ENCODE results near the gene PSME3IP1. TPM values are rescaled to one million over a fixed set of nuclear protein-coding genes. Genes with fewer than 3 reads are reported as not detected.
"Not testable (repeated sequence)": the region's sequence is repeated elsewhere in the genome, so short reads cannot be mapped to it uniquely, and the experiment has no call there.

The PSME3IP1 gene
- polyA plus RNA-seq, 3 donors from 2014 or later: 79.0 to 91.7 (median 88.9) TPM

DNA sequence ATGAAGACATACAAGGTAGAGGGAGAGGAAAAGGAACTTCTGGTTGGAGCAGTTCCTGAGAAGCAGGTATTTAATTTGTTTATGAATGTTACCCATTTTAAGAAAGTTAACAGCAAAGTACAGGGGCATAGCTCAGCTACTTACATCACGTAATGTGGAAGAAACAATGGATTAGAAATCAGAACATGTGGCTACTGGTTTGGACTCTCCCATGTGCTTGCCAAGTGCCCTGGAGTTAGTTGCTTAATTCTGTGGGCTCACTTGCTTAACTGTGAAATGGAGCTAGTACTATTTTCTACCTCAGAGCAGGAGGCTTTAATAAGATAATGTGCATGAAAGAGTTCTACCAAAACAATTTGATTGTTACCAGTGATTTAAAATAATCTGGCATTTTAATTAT, 27.6 kb upstream of the PSME3IP1 start:
- Mint-ChIP-seq H3K9me3 (peaks cover 0 to 15% (median 10%) of the 10 kb centered on the region in 6 donors), H3K4me1 (no peaks in the 10 kb centered on the region), H3K36me3 (peaks cover 48 to 59% (median 48%) of the 10 kb centered on the region in 3 donors), H3K4me3 (no peak overlapping the region), H3K27me3 (ENCODE audit: low read depth in 3 of 3) (peaks cover 0 to 1% (median 0%) of the 10 kb centered on the region in 3 donors), H3K27ac (no peak overlapping the region)
- DNase-seq: no peak

DNA sequence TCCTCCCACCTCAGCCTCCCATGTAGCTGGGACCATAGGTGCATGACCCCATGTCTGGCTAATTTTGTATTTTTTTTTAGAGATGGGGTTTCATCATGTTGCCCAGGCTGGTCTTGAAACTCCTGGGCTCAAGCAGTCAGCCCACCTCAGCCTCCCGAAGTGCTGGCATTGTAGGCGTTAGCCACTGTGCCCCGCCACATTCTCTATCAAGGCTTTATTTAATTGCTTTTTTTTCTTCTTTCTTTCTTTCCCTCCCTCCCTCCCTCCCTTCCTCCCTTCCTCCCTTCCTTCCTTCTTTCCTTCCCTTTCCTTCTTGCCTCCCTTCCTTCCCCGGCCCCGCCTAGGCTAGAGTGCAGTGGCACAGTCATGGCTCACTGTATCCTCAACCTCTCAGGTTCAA, 23.9 kb upstream of the PSME3IP1 start:
- H3K27me3 Mint-ChIP-seq (ENCODE audit: low read depth in 3 of 3): peaks cover 0 to 3% (median 0%) of the 10 kb centered on the region in 3 donors
- no peak overlapping the region for H3K27ac Mint-ChIP-seq
- DNase-seq: no peak
- H3K36me3 Mint-ChIP-seq: peaks cover 14 to 38% (median 23%) of the 10 kb centered on the region in 3 donors
- H3K4me1 Mint-ChIP-seq: no peaks in the 10 kb centered on the region
- H3K9me3 Mint-ChIP-seq: no peaks in the 10 kb centered on the region
- no peak overlapping the region for H3K4me3 Mint-ChIP-seq

GRCh38 chr16:57208926-57209325, 23.1 kb upstream of the PSME3IP1 start:
- Mint-ChIP-seq H3K27ac (no peak overlapping the region), H3K4me1 (no peaks in the 10 kb centered on the region), H3K27me3 (ENCODE audit: low read depth in 3 of 3) (peaks cover 0 to 3% (median 0%) of the 10 kb centered on the region in 3 donors), H3K36me3 (peaks cover 9 to 32% (median 14%) of the 10 kb centered on the region in 3 donors), H3K4me3 (no peak overlapping the region), H3K9me3 (no peaks in the 10 kb centered on the region)
- no peak for DNase-seq

DNA sequence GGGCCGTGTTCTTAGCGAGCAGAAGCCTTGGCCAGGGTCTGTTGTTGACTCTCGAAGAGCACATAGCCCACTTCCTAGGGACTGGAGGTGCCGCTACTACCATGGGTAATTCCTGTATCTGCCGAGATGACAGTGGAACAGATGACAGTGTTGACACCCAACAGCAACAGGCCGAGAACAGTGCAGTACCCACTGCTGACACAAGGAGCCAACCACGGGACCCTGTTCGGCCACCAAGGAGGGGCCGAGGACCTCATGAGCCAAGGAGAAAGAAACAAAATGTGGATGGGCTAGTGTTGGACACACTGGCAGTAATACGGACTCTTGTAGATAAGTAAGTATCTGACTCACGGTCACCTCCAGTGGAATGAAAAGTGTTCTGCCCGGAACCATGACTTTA, 18.8 kb upstream of the PSME3IP1 start:
- Mint-ChIP-seq H3K27ac (no peak overlapping the region), H3K36me3 (peaks cover 0 to 19% (median 6%) of the 10 kb centered on the region in 3 donors), H3K9me3 (no peaks in the 10 kb centered on the region), H3K27me3 (ENCODE audit: low read depth in 3 of 3) (peaks cover 0 to 1% (median 0%) of the 10 kb centered on the region in 3 donors), H3K4me3 (no peak overlapping the region), H3K4me1 (peaks cover 4 to 6% of the 10 kb centered on the region in 2 donors)
- DNase-seq: no peak

DNA sequence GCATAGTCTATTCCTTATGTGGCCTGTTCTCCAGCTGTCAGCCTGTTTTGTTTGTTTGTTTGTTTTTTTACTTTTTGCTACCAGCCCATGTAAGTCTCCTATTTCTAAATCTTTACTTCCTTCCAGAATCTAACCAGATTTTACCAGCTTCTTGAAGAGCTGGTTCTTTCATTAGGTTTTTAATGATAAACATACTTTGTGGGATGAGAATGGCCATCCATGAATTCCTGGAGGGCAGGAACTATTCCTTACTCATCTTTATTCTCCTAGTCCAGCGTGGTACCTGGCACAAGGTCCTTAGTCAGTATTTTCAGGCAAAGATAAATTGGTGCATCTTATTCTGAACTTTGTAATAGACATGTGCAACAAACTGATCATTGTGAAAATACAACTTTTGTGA, 17.6 kb upstream of the PSME3IP1 start:
- no peaks in the 10 kb centered on the region for H3K9me3 Mint-ChIP-seq
- DNase-seq: no peak
- peak overlapping the region in 2 of 6 donors; percentile 48 to 55 for H3K27ac Mint-ChIP-seq
- H3K36me3 Mint-ChIP-seq: peaks cover 0 to 13% (median 6%) of the 10 kb centered on the region in 3 donors
- peaks cover 0 to 1% (median 0%) of the 10 kb centered on the region in 3 donors for H3K27me3 Mint-ChIP-seq (ENCODE audit: low read depth in 3 of 3)
- H3K4me3 Mint-ChIP-seq: no peak overlapping the region
- peaks cover 4 to 12% of the 10 kb centered on the region in 2 donors for H3K4me1 Mint-ChIP-seq

DNA sequence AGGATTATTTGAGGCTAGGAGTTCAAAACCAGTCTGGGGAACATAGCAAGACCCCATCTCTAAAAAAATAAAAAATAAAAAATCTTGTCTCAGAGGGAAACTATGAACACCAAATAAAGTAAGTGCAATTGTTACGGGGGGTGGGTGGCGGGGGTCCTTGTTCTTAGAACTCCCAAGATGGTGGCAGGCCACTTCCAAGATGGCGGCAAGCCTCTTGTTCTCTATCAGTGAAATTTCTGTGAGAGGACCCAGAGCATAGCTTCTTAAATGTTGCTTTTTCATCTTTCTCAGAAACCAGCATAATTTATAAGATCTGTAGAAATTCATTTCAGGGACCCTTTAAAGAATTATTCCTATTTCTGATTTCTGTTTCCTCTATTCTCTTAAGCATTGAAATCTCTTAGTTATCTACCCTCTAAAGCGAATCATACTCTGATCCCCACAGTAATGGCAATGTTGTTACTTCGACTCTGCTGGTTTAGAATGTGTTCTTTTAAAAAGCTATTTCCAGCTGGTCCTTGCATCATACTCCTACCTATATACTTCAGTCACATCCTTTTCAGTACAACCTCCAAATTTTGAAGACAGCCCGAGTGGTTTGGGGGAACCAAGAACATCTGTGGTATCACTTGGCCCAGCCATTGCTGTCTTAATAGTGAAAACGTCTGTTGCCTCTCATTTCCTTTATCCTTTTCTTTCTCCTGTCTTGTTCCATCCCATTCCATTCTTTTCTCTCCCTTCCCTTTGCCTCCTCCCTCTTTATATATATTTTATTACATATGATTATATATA, 16.5 kb upstream of the PSME3IP1 start:
- no peak for DNase-seq
- Mint-ChIP-seq H3K9me3 (no peaks in the 10 kb centered on the region), H3K4me1 (peaks cover 4 to 15% of the 10 kb centered on the region in 2 donors), H3K36me3 (peaks cover 0 to 7% (median 6%) of the 10 kb centered on the region in 3 donors), H3K4me3 (no peak overlapping the region), H3K27ac (no peak overlapping the region), H3K27me3 (ENCODE audit: low read depth in 3 of 3) (peaks cover 0 to 1% (median 0%) of the 10 kb centered on the region in 3 donors)

GRCh38 chr16:57200926-57201325, 15.1 kb upstream of the PSME3IP1 start:
- not testable (repeated sequence) for H3K36me3 Mint-ChIP-seq; H3K4me3 Mint-ChIP-seq; H3K27ac Mint-ChIP-seq; DNase-seq; H3K27me3 Mint-ChIP-seq (ENCODE audit: low read depth in 3 of 3); H3K9me3 Mint-ChIP-seq
- H3K4me1 Mint-ChIP-seq: peaks cover 4 to 27% of the 10 kb centered on the region in 2 donors

- not testable (repeated sequence) for H3K9me3 Mint-ChIP-seq; H3K4me3 Mint-ChIP-seq; H3K36me3 Mint-ChIP-seq; H3K27ac Mint-ChIP-seq; DNase-seq; H3K27me3 Mint-ChIP-seq (ENCODE audit: low read depth in 3 of 3)
- H3K4me1 Mint-ChIP-seq: peaks cover 4 to 27% of the 10 kb centered on the region in 2 donors
Observed at GRCh38 chr16:57200321-57200720, 14.5 kb upstream of the PSME3IP1 start.

DNA sequence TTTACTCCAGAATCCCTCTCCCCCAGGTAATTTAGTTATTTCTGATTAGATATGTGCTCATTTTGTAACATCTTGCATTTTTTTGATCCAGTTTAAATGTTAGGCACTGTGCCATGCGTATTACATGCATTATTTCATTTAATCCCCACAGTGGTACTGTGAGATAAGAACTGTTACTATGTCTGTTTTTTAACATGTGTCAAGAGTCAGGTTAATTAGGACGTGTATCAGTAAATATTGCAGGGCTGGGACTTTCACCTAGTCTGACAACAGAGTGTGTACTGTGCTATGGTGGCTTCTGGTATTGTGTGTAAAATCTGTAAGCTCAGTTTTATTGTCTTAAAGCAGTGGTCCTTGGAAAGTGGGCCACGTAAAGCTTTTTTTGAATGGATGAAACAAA, 10.9 kb upstream of the PSME3IP1 start:
- DNase-seq: no peak
- Mint-ChIP-seq H3K4me1 (peaks cover 0 to 39% of the 10 kb centered on the region in 2 donors), H3K36me3 (no peaks in the 10 kb centered on the region), H3K27ac (no peak overlapping the region), H3K4me3 (no peak overlapping the region), H3K27me3 (ENCODE audit: low read depth in 3 of 3) (peaks cover 0 to 2% (median 0%) of the 10 kb centered on the region in 3 donors), H3K9me3 (no peaks in the 10 kb centered on the region)

- H3K27me3 Mint-ChIP-seq (ENCODE audit: low read depth in 3 of 3): peaks cover 0 to 2% (median 0%) of the 10 kb centered on the region in 3 donors
- no peak overlapping the region for H3K27ac Mint-ChIP-seq
- H3K4me1 Mint-ChIP-seq: peaks cover 0 to 39% of the 10 kb centered on the region in 2 donors
- no peak for DNase-seq
- no peaks in the 10 kb centered on the region for H3K36me3 Mint-ChIP-seq
- H3K4me3 Mint-ChIP-seq: no peak overlapping the region
- H3K9me3 Mint-ChIP-seq: no peaks in the 10 kb centered on the region
Observed at GRCh38 chr16:57196286-57196685, 10.4 kb upstream of the PSME3IP1 start.

DNA sequence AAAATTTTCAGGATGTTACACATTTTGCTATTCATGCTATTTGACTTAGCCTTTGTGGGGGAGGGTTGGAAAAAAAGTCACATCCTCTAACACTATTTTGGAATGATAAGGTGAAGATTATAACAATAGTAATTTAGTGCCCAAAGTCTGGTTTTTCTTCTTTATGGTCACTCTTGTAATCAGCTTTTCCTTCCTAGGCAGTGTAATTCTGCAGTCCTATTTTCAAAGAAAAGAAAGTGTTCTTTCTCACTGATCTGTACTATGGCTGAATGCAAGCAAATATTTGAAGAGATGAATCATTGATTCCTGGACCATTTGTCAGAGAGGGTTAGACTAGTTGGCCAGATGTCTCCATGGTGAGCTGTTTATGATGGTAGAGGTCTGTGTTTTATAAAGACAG, 8.7 kb upstream of the PSME3IP1 start:
- Mint-ChIP-seq H3K4me3 (no peak overlapping the region), H3K27ac (no peak overlapping the region), H3K27me3 (ENCODE audit: low read depth in 3 of 3) (peaks cover 0 to 2% (median 0%) of the 10 kb centered on the region in 3 donors), H3K4me1 (peaks cover 2 to 39% of the 10 kb centered on the region in 2 donors), H3K36me3 (no peaks in the 10 kb centered on the region), H3K9me3 (no peaks in the 10 kb centered on the region)
- DNase-seq: no peak

DNA sequence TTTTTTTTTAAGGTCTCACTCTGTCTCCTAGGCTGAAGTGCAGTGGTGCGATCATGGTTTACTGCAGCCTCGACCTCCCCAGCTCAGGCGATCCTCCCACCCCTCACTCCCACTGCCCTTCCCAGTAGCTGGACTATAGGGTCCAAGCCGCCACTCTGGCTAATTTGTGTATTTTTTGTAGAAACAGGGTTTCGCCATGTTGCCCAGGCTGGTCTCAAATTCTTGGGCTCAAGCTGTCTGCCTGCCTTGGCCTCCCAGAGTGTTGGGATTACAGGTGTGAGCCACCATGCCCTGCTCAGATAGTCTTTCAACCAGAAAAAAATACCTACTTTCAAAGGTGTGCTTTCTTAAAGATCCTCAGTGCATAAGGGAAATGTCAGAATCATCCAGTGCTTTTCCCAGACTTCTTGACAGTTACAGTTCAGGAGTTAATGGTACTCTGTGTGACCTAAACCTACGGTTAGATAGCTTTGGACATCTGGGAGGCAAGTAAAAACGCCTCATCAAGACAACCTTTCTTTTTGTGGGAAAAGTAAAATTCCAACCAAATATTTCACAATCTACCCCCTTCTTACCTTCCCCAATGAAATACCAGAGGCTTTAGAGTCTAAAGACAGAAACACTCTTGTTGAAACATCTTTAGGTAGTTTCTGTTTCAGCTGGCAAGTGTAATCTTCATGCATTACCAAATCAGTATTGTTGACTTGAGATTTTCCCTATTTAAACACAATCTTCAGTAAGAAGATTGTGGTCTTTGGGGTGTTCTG, 7.1 kb upstream of the PSME3IP1 start:
- Mint-ChIP-seq H3K4me3 (no peak overlapping the region), H3K9me3 (no peaks in the 10 kb centered on the region), H3K36me3 (no peaks in the 10 kb centered on the region), H3K27me3 (ENCODE audit: low read depth in 3 of 3) (peaks cover 0 to 2% (median 0%) of the 10 kb centered on the region in 3 donors), H3K27ac (no peak overlapping the region), H3K4me1 (peaks cover 8 to 41% of the 10 kb centered on the region in 2 donors)
- DNase-seq: no peak

GRCh38 chr16:57192146-57192545, 6.3 kb upstream of the PSME3IP1 start:
- no peak overlapping the region for H3K4me3 Mint-ChIP-seq
- H3K4me1 Mint-ChIP-seq: peaks cover 15 to 47% of the 10 kb centered on the region in 2 donors
- H3K27ac Mint-ChIP-seq: no peak overlapping the region

DNA sequence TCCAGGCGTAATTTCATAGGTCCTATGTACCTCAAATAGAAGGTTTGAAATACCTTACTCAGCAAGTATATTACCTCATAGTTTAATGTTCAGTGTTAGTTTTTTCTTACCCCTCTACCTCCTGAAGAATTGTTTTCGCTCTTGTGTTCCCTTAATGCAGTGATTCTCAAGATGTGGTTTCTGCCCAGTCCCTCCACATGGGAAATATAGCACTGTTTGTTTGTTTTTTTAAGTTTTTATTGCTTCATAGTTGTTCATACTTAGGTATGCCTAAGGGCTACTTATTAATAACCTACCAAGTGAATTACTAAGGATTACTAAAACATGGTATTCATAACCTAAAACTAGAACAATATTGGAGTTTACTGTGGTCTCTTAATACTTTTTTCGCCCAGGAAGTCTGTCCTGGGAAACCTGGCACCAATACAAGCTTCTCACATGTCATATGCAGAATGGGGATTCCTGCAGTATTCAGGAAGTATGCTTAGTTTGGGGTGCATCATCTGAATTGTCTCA, 5.3 kb upstream of the PSME3IP1 start:
- no peaks in the 10 kb centered on the region for H3K9me3 Mint-ChIP-seq
- H3K27me3 Mint-ChIP-seq (ENCODE audit: low read depth in 3 of 3): peaks cover under 1 to 6% (median 5%) of the 10 kb centered on the region in 3 donors
- H3K36me3 Mint-ChIP-seq: no peaks in the 10 kb centered on the region
- H3K4me1 Mint-ChIP-seq: peaks cover 23 to 46% of the 10 kb centered on the region in 2 donors
- H3K27ac Mint-ChIP-seq: no peak overlapping the region
- no peak overlapping the region for H3K4me3 Mint-ChIP-seq
- no peak for DNase-seq

More at GRCh38 chr16:57192146-57192545, 6.3 kb upstream of the PSME3IP1 start:
- DNase-seq: no peak
- no peaks in the 10 kb centered on the region for H3K9me3 Mint-ChIP-seq
- no peaks in the 10 kb centered on the region for H3K36me3 Mint-ChIP-seq
- peaks cover 0 to 2% (median 0%) of the 10 kb centered on the region in 3 donors for H3K27me3 Mint-ChIP-seq (ENCODE audit: low read depth in 3 of 3)

Measured in immature natural killer cell (primary cell).